HG03432 (cell line): ENCODE measurements around the gene CDCA4.

Experiments used
- ATAC-seq: cut with Tn5 transposase; IDR thresholded peaks from one replicate; pipeline ENCODE4 v1.9.1; 2021; ENCODE audit warnings: mild to moderate bottlenecking, moderate library complexity; ENCODE audit not compliant: unreplicated experiment

The CDCA4 gene

DNA sequence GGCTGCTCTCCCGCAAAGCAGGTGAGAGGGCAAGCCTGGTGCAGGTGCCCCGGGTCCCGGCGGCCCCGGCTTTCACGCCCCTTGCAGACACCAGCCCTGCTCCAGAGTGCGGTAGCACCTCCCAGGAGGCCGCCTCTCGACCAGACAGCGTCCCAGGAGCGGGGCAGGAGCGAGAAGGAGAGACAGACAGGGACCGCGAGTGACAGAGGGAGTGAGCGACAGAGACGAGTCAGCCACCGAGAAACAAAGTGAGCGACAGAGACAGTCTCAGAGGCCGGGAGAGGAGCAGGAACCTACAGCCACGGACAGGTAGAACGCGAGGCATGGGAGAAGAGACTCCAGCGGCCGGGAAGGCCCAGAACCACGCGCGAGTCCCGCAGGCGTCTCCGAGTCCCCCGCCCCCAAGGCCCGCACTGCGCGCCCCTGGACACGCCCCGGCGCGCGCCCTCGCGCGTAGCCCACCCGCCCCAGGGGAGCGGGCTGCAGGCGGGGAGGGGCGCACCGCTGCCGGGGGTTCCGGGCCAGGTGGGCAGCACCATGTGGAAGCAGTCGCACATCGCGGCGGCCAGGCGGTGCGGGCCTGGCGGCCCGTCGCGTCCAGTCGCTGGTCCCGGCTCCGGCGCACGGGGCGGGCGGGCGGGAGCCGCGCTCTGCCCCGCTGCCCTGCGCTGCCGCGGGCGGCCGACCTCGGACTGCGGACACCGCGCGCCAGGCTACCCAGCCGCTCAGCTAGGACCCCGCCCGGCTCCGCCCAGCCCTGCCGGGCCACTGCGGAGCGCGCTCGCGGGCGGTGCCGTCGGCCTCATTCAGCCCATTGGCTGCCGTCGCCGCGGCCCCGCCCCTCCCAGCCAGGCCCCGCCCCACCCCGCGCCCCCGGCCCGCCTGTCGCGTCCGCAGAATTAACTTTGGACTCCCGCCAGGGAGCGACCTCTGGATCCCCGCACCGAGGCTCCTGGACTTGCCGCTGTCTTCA lies 42.9 kb downstream of the CDCA4 start, which contains the start of gene AHNAK2:
Gene AHNAK2, minus strand, starts transcription at position 694 of the 973 bp plus-strand sequence. Its CDS starts 137 bp downstream, at position 557.
- no peak for ATAC-seq

- ATAC-seq, result no peak
Measured at GRCh38 chr14:104977008-104977680, 43.7 kb downstream of the CDCA4 start.

DNA sequence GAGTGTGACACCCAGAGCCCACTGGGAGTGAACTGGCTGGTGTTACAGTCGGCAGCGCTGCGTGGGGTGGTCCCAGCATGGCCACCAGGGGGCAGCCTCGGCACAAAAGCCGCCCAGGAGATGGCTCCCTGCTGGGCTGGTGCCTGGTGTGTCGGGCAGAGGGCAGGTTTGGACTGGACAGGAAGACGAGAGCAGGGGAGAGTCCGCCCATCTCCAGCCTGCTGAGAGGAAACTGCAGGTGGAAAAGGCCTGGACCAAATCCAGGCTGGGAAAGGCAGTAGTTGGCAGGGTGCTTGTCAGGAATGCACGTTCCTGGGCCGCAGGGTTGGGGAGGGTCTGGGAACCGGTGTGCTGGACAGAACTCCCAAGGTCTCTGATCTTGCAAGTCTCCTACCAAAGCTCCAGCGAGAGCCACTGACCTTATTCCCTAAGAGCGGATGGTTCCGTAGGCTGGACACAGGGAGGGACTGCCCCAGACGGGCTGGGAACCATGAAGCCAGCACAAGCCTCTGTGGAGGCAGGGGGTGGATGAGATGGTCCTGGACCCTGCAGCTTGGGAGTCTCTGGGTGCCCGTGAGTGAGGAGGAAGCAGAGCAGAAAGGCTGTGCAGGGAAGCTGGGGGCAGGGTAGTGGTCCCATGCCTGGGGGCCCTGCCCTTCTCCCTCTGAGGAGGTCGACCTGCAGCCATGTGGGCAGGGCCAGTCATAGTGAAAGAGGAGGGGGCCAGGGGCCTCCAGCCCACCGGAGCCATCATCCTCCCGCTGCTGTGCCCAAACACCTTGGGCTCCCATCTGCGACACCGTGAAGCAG lies 44.5 kb downstream of the CDCA4 start:
- no peak for ATAC-seq

DNA sequence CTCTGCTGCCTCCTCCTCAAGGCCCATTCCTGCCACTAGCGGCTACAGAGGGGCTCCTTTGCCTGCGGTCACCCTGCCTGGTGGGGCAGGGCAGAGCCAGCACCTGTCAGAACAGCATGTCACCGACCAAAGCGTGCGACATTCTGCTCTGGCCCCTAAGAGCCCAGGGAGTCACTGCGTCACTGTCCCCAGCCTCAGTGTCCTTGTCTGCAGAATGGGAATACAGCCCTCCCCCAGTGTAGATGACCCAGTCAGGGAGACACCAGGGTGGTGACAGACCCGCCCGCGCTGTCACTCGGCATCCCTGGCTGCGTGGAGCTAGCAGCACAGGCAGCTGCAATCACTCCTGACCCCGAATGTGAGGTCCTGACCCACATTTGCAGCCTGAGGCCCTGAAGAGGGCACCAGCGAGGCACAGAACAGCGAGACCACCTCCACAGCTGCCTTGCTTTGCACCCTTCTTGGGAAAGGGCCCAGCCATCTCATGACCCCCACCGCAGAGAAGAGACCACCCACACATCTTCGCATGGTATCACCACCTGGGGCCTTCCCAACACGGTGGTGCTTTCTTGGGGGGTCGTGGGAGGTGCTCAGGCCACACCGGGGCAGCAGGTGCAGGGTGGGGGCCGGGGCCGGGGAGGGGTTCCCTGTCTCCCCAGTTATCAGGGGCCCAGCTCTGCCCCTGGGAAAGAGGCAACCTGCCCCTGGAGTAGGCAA lies 45.2 kb downstream of the CDCA4 start:
- no peak for ATAC-seq

DNA sequence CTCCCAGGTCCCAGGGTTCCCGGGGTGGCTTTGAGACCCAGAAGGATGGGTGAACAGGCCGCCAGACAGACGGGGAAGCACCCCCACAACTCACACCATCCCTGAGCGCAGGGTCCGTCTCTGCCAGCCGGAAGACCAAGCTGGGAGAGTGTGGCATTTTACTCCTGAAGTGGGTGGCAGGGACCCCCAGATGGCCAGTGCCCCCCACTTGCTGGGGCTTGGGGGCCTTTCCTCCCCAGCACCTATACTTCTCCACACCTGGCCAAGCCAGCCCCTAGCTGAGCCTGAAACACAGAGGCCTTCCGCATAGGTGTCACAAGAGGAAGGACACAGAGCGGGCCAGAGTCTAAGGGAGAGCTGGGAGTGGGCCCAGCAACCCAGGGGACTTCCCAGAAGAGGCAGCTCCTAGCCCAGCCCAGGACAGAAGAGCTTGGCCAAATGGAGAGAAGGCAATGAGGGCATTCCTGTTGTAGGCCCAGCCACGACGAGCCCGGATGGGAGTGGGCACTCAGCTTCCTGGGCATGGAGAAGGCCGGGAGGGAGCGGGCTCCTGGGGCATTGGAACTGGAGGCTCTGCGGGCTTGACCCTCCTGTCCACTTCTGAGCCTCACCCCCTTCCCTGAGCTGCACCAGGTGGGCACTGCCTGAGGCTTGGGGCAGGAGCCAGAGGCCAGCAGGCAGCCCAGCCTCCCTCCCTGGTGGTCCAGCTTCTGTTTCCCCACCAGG lies 46.1 kb downstream of the CDCA4 start:
- no peak for ATAC-seq

DNA sequence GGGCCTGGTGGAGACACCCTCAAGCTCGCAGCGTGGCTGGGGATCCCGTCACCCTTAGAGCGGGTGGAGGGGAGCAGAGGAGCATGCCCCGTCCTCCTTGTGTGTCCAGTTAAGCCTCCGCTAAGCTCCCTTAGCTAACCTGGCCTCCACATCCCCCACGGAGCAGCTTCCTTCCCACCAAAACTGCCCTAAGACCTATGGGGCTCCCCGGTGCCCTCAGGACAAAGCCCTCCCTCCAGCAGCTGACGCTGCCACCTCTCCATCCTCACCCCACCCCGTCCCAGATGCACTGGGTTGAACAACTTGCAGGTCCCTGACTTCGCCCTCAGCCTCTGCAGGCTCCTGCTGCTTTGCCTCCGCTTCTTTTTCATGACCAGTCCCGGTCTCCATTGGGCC lies 46.7 kb downstream of the CDCA4 start:
- no peak for ATAC-seq

- ATAC-seq, result no peak
Measured at GRCh38 chr14:104973385-104974145, 47.3 kb downstream of the CDCA4 start.

GRCh38 chr14:104973135-104973384 lies 47.8 kb downstream of the CDCA4 start:
- ATAC-seq, result no peak

- no peak for ATAC-seq
Measured at GRCh38 chr14:104972301-104973134, 48.4 kb downstream of the CDCA4 start.

DNA sequence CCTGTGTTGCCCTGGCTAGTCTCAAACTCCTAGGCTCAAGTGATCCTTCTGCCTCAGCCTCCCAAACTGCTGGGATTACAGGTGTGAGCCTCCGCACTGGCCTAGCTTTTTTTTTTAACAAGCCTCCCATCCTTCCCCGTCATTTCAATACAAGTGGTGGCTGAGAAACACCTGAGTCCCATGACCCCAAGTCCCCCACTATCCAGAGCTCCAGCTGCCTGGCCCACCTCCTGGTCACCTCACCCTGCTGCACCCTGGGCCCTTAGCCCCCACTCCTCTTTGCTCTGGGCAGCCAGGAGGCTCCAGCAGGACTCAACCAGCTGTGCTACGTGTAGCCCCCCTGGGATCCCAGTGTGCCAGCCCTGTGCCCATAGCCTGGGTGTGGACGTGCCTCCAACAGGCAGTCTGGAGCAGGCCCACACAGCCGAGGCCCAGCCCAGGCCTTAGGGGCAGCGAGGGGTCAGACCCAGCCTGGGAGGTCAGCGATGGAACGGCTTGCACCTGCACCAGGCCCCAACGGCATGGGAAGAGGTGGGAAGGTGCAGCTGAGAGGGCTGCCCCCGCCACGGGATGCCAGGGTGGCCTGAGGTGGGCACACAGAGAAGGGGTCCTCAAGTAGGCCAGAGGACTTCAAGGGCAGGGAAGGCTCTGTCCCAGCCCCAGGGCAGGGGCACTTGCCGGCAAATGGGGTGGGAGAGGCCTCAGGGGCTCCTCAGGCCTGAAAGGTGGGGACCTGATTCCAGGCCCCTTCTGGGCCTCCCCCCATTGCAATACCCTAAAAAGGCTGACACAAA lies 49.2 kb downstream of the CDCA4 start:
- no peak for ATAC-seq

DNA sequence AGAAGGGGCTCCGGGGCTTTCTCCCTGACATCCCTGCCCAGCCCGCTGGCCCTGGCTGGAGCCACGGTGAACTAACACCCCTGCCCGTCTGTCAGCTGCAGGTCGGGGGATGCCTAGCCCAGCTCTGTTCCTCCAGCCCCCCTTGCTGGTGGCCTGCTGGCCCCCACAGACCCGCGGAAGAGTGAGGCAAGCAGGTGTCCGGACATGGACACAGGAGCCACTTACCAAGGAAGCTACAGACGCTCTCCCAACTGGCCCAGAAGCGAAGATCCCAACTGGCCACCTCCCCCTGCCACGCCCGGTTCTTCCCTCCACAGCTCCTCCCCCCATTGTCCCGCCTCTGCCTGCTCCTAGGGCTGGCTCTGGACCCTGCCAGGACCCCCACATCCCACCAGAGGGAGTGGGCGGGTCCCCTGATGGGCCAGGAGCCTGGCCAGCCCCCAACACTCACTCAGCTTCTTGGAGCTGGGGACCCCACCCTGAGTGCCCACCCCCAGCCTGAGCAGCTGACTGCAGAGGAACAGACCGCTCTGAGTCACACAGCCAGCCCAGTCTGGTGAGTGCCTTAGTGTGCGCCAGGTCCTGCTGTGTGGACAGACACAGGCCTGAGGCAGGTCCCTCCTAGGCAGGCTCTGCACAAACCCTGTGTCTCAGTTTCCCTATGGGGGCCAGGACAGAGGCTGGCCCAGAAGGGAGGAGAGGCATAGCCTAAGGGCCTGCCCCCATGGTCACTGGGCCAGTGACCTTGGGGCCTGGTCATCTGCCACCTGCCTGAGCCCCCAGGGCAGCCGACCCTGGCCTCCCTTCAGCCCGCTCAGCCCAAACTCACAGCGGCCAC lies 50.4 kb downstream of the CDCA4 start:
- no peak for ATAC-seq

DNA sequence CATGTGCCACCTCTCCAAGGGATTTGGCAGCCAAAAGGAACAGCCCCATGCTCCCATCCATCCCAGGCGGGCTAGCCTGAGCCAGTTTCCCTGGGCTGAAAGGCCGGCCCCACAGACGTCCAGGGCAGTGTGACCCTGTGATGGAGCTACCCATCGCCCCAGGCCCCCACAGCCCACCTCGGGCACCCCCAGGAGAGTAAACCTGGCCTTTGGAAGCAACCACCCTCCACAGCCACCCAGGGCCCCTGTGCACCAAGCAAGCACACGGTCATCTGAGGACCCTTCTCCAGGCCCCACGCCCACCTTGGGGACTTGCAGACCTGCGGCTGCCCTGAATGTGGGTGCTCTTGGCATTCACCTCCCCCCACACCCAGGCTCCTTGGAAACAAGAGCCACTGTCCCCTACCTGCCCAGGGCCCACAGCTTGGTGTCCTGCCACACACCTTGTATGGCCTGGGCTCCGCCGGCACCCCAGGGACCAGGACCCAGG lies 51.1 kb downstream of the CDCA4 start:
- no peak for ATAC-seq

- no peak for ATAC-seq
Measured at GRCh38 chr14:104968541-104969401, 52.1 kb downstream of the CDCA4 start.

- ATAC-seq, result no peak
Measured at GRCh38 chr14:104968153-104968527, 52.7 kb downstream of the CDCA4 start.

DNA sequence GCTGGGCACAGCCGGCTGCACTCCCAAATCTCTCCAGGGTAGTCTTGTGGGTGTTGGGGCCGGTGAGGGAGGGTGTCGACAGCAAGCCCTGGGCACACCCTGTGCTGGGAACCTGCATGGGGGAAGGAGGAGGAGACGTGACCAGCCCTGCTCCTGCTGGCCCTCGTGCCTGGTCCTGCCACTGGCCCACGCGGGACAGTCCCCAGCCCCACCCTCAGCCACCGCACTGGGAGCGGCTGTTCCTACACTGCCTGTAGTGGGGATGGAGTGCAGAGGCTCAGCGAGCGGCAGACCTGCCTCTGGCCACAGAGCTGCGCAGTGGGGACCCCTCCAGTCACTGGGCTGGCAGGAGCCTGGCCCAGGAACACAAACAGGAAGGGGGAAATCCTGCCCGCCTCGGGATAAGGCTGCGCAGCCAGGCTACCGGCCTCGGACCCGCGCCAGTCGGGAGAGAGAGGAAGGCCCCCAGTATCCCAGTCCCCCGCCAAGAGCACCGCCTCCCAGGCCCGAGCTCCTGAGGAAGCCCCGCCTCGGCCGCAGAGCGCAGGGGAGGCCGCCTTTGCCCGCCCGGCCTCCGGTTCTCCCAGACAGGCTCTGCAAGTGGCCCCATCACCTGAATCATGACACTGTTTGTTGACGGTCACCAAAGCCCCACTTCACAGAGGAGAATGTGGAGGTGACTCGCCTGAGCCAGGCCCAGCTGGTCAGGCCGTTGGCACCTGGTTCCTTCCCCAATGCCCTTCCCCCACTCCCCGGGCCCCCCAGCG lies 53.3 kb downstream of the CDCA4 start:
- no peak for ATAC-seq
